Prostate gland (tissue), 2 donors: ENCODE results near the gene RAB28. TPM values are rescaled to one million over a fixed set of nuclear protein-coding genes. Genes with fewer than 3 reads are reported as not detected.

Source experiments
- DNase-seq: peaks from one replicate; pipeline ENCODE4 v3.0.0-alpha.2; 2019; ENCODE audit warnings: low spot score
- H3K27ac ChIP-seq, 2 donors: fragments of 200-600 bp; sonication (generic); 2 replicates each; pipeline ENCODE4 v1.5.1; 2017 to 2019
- H3K27me3 ChIP-seq: fragments of 200-600 bp; sonication (generic); replicated peaks from 2 replicates; pipeline ENCODE4 v1.5.1; 2019; ENCODE audit not compliant: insufficient read depth
- H3K36me3 ChIP-seq, 2 donors: fragments of 200-600 bp; sonication (generic); 1 replicate in 1 of 2; 2 replicates in 1 of 2; pipeline versions ENCODE4 v1.5.1 to v1.8.1; 2017 to 2019
- H3K4me1 ChIP-seq: fragments of 200-600 bp; sonication (generic); replicated peaks from 2 replicates; pipeline ENCODE4 v1.5.1; 2019
- H3K4me3 ChIP-seq, 2 donors: fragments of 200-600 bp; sonication (generic); 2 replicates each; pipeline ENCODE4 v1.5.1; 2017 to 2019
- H3K9me3 ChIP-seq: fragments of 200-600 bp; sonication (generic); 2 replicates; pipeline ENCODE4 v1.5.1; 2017
- POLR2A ChIP-seq: fragments of 450-650 bp; IDR thresholded peaks from one replicate; pipeline ENCODE4 v1.6.1; 2016; ENCODE audit warnings: antibody characterized with exemption, mild to moderate bottlenecking
- POLR2AphosphoS5 ChIP-seq: sonication (generic); formaldehyde crosslinking; IDR thresholded peaks from one replicate; pipeline ENCODE4 v1.6.1; 2017; ENCODE audit warnings: antibody characterized with exemption
- WGBS: methylation state at CpG from one replicate; pipeline ENCODE4 v1.1.5; 2018; 5-methylcytosine and 5-hydroxymethylcytosine counted together
- intact Hi-C: fragments of 100-400 bp; cut with DNase I; formaldehyde crosslinking; loops from one replicate; pipeline ENCODE4 v1.14.2; 2022
- total RNA-seq, 2 donors: library from RNA; depleted of rRNA; stranded (reverse); fragments of >200 nt; gene quantifications; one replicate each; pipeline ENCODE4 v1.1.0, GENCODE V29; 2016
- TF ChIP-seq, protein P1 (sequence below), 4 experiments: fragments of 200-600 bp in 2 of 4; fragments of 450-650 bp in 2 of 4; sonication (generic) in 2 of 4; IDR thresholded peaks; 1 replicate in 3 of 4; 2 replicates in 1 of 4; pipeline ENCODE4 v1.5.1; 2016 to 2019; ENCODE audit warnings: antibody characterized with exemption in 4 of 4, mild to moderate bottlenecking in 2 of 4, moderate library complexity in 2 of 4

RAB28 gene
- total RNA-seq, 2 donors from 2014 or later = 19.7 to 21.4 TPM

DNA sequence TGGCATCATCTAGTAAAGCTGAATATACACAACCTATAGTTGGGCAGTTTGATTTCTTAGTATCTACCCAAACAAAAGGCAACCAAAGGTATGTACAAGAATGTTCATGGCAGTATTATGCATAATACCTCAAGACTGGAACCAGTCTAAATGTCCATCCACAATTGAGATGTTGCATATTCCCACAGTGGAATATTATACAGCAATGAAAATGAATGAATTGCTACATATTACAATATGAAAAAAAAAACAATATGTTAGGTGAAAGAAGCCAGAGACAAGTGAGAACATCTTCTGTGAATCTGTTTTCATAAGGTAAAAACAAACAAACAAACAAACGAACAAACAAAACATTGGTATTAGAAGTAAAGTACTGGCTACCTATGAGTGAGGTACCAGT, 11.6 kb upstream of the RAB28 start:
- intact Hi-C loops = no loop called here
- Histone ChIP-seq H3K36me3 (no peaks in the 10 kb centered on the region), H3K27ac (no peak overlapping the region), H3K9me3 (no peaks in the 10 kb centered on the region), H3K27me3 (no peaks in the 10 kb centered on the region), H3K4me3 (no peak overlapping the region), H3K4me1 (no peaks in the 10 kb centered on the region)
- WGBS = 89% methylated on average over 1 of the region's 1 CpG
- DNase-seq = no peak
- TF ChIP-seq, protein P1, sequence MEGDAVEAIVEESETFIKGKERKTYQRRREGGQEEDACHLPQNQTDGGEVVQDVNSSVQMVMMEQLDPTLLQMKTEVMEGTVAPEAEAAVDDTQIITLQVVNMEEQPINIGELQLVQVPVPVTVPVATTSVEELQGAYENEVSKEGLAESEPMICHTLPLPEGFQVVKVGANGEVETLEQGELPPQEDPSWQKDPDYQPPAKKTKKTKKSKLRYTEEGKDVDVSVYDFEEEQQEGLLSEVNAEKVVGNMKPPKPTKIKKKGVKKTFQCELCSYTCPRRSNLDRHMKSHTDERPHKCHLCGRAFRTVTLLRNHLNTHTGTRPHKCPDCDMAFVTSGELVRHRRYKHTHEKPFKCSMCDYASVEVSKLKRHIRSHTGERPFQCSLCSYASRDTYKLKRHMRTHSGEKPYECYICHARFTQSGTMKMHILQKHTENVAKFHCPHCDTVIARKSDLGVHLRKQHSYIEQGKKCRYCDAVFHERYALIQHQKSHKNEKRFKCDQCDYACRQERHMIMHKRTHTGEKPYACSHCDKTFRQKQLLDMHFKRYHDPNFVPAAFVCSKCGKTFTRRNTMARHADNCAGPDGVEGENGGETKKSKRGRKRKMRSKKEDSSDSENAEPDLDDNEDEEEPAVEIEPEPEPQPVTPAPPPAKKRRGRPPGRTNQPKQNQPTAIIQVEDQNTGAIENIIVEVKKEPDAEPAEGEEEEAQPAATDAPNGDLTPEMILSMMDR (IDR thresholded peaks at IDR 0.05) = no peak
- no peak for TF ChIP-seq POLR2A
- TF ChIP-seq POLR2AphosphoS5 = no peak

DNA sequence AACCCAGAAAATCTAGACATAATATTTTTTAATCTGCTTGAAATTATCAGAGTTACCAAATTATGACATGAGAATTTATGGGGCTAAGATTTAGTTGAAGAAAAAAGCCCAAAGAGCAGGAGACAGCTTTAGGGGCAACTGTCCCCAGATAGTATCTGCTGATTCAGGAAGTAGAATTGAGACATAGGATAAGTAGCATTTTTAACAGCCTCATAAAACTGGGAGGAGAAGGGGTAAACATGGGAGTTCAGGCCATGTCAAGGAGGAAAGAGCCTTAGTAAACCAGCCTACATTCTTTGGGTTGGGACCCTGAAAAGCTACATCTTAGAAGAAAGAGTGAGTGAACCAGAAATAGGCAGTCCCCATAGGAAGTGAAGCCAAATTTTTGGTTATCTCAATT, 9.7 kb upstream of the RAB28 start:
- Histone ChIP-seq H3K9me3 (no peaks in the 10 kb centered on the region), H3K27me3 (no peaks in the 10 kb centered on the region), H3K36me3 (no peaks in the 10 kb centered on the region), H3K4me3 (no peak overlapping the region), H3K27ac (no peak overlapping the region), H3K4me1 (no peaks in the 10 kb centered on the region)
- intact Hi-C loops = no loop called here
- DNase-seq = no peak
- TF ChIP-seq, protein P1 (IDR thresholded peaks at IDR 0.05) = no peak
- TF ChIP-seq POLR2AphosphoS5 (no peak), POLR2A (no peak)

DNA sequence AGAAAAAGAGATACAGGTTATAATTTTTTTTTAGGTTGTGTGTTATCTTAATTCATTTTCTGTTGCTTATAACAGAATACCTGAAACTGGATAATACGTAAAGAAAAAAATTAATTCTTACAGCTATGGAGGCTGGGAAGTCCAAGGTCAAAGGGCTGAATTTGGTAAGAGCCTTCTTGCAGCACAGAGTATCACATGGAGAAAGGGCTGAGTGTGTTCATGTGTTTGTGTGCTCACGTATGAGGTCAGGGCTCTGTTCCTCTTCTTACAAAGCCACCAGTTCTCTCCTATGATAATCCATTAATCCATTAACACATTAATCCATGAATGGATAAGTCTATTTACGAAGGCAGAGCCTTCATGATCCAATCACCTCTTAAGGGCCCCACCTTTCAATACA, 8.6 kb upstream of the RAB28 start:
- H3K9me3 ChIP-seq = no peaks in the 10 kb centered on the region
- H3K36me3 ChIP-seq = no peaks in the 10 kb centered on the region
- no peak overlapping the region for H3K4me3 ChIP-seq
- TF ChIP-seq, protein P1 (IDR thresholded peaks at IDR 0.05) = no peak
- TF ChIP-seq POLR2A (no peak), POLR2AphosphoS5 (no peak)
- intact Hi-C loops = no loop called here
- no peaks in the 10 kb centered on the region for H3K27me3 ChIP-seq
- WGBS = 94% methylated on average over 3 of the region's 3 CpGs
- DNase-seq = no peak
- no peaks in the 10 kb centered on the region for H3K4me1 ChIP-seq
- H3K27ac ChIP-seq = no peak overlapping the region

DNA sequence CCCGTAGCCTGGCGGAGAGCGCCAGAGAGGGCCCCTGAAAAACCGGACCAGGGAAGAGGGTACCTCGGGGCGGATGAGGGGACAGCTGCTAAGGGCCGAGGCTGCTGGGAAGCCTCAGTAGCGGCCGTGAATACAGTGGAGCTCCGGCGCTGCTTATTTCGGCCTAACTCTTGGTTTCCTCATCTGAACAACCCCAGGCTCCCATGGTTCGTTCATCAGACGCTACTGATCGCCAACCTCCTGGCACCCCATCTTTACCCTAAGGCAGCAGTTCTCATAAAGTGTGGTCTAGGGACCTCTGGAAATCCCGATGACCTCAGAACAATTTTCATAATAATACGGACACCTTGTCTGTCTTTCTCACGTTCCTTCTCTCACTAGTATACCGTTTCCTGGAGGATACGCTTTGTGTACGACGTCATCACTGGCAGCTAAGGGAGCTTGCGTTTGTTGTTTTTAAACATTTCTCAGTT, 645 bp upstream of the RAB28 start:
- intact Hi-C loops = no loop called here
- TF ChIP-seq, protein P1 (IDR thresholded peaks at IDR 0.05) = peak in 2 of 4 experiments; percentile 24 to 30
- no peak for TF ChIP-seq POLR2A
- Histone ChIP-seq H3K9me3 (no peaks in the 10 kb centered on the region), H3K4me3 (peak overlapping the region; percentile 69 to 73), H3K4me1 (no peaks in the 10 kb centered on the region), H3K27me3 (no peaks in the 10 kb centered on the region), H3K36me3 (no peaks in the 10 kb centered on the region), H3K27ac (peak overlapping the region; percentile 85 to 87)
- no peak for DNase-seq
- 3% methylated on average over 23 of the region's 23 CpGs for WGBS

DNA sequence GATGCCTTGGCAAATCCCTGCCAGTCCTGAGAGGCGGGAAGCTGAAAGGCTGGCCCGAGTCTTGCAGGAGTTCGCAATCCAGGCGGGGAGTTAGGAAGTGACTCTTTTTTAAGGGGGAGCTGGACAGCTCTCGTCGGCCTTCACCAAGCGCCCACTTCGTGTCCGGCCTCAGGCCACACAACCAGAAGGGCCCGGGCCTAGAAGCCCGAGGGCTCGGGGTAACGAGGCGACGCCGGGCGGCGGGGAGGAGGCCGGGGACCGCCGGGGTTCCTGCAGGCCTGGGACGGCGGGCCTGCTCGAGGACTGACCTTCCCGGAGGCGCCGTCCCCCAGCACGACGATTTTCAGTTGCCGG, 395 bp downstream of the RAB28 start:
- peak; percentile 27 for DNase-seq
- H3K4me3 ChIP-seq = peak overlapping the region; percentile 69 to 73
- no peaks in the 10 kb centered on the region for H3K9me3 ChIP-seq
- H3K36me3 ChIP-seq = no peaks in the 10 kb centered on the region
- intact Hi-C loops = no loop called here
- no peaks in the 10 kb centered on the region for H3K4me1 ChIP-seq
- TF ChIP-seq, protein P1 (IDR thresholded peaks at IDR 0.05) = no peak
- no peak for TF ChIP-seq POLR2AphosphoS5
- TF ChIP-seq POLR2A = no peak
- peak overlapping the region; percentile 85 to 87 for H3K27ac ChIP-seq
- 0% methylated on average over 25 of the region's 30 CpGs for WGBS
- H3K27me3 ChIP-seq = no peaks in the 10 kb centered on the region
